K562 (cell line): ENCODE data around the gene SRF. TPM values are rescaled to one million over a fixed set of nuclear protein-coding genes. Genes with fewer than 3 reads are reported as not detected.

ENCODE experiments used
- ADNP ChIP-seq: fragments of 200-800 bp; sonication (Bioruptor generic); IDR thresholded peaks from 2 replicates; pipeline ENCODE4 v1.6.1; 2016; ENCODE audit warnings: missing genetic modification characterization, missing compliant biosample characterization
- BMI1 ChIP-seq: fragments of 150-350 bp; IDR thresholded peaks from 2 replicates; pipeline ENCODE4 v1.6.1; 2014; ENCODE audit warnings: low read length
- CBX2 ChIP-seq: fragments of 200-600 bp; sonication (generic); IDR thresholded peaks from one replicate; pipeline ENCODE4 v1.6.1; 2012; ENCODE audit warnings: mild to moderate bottlenecking, low read length, inconsistent platforms; ENCODE audit not compliant: insufficient read depth, poor library complexity, severe bottlenecking
- FOXP1 ChIP-seq: sonication (generic); formaldehyde crosslinking; IDR thresholded peaks from 2 replicates; pipeline ENCODE4 v1.8.0; 2022; ENCODE audit warnings: mild to moderate bottlenecking, missing genetic modification reagents
- HDAC1 ChIP-seq, 2 experiments: fragments of 450-650 bp; IDR thresholded peaks; 2 replicates each; pipeline ENCODE4 v1.6.1; 2016 to 2017; ENCODE audit warnings: inconsistent platforms in 1 of 2, mild to moderate bottlenecking in 1 of 2, moderate library complexity in 1 of 2
- TSC22D4 ChIP-seq: fragments of 450-650 bp; IDR thresholded peaks from 2 replicates; pipeline ENCODE4 v1.6.1; 2016; ENCODE audit warnings: missing genetic modification characterization, missing biosample characterization, control low read depth
- ZNF165 ChIP-seq: fragments of 250-450 bp; sonication (Bioruptor Pico); IDR thresholded peaks from 2 replicates; pipeline ENCODE4 v1.4.0; 2020; ENCODE audit warnings: borderline replicate concordance
- ZNF282 ChIP-seq: sonication (generic); formaldehyde crosslinking; IDR thresholded peaks from 2 replicates; pipeline ENCODE4 v1.8.1; 2023; ENCODE audit warnings: missing genetic modification reagents
- polyA plus RNA-seq, 8 experiments: library from polyadenylated mRNA; depleted of rRNA in 4 of 8; stranded (reverse) in 5 of 8; unstranded in 3 of 8; fragments of >200 nt; fragmentation: Nextera tagmentation in 2 of 8; fragmentation: Illumina TruSeq in 1 of 8; extraction: Ambion mirVana in 2 of 8; extraction: Trizol in 1 of 8; gene quantifications; 2 replicates each; pipeline versions ENCODE4 v1.2.1 to v1.2.3, GENCODE V29; 2011 to 2014; ENCODE audit warnings: inconsistent platforms in 1 of 8, missing spikeins in 1 of 8
- total RNA-seq, 7 experiments: library from RNA; depleted of rRNA in 6 of 7; stranded (reverse); fragments of >200 nt in 6 of 7; fragmentation: Illumina TruSeq in 2 of 7; extraction: Trizol in 2 of 7; gene quantifications; 2 replicates each; pipeline versions ENCODE4 v1.2.1 to v1.2.3, GENCODE V29; 2011 to 2021; ENCODE audit warnings: low replicate concordance in 1 of 7
- TF ChIP-seq, protein P1 (sequence below): fragments of 450-650 bp; conservative IDR thresholded peaks from 2 replicates; pipeline ENCODE4 v1.6.1; 2016; ENCODE audit warnings: missing genetic modification characterization, low read depth, mild to moderate bottlenecking, control low read depth, missing compliant biosample characterization
- TF ChIP-seq, protein P2 (sequence below), 2 experiments: fragments of 150-350 bp in 1 of 2; IDR thresholded peaks; 2 replicates each; pipeline ENCODE4 v1.6.1; 2012 to 2016; ENCODE audit warnings: low read depth in 2 of 2, low read length in 2 of 2, mild to moderate bottlenecking in 1 of 2, moderate library complexity in 1 of 2
- TF ChIP-seq, protein P3 (sequence below): fragments of 250-450 bp; sonication (Bioruptor Pico); IDR thresholded peaks from 2 replicates; pipeline ENCODE4 v1.4.0; 2020
- TF ChIP-seq, protein P4 (sequence below): sonication (generic); formaldehyde crosslinking; IDR thresholded peaks from 2 replicates; pipeline ENCODE4 v1.8.1; 2022; ENCODE audit warnings: missing genetic modification reagents
- TF ChIP-seq, protein P5 (sequence below): fragments of 450-650 bp; formaldehyde crosslinking; IDR thresholded peaks from 2 replicates; pipeline ENCODE4 v1.4.0; 2020; ENCODE audit warnings: mild to moderate bottlenecking, moderate library complexity

The SRF gene
- total and polyA plus RNA-seq, 9 of the 15 experiments (the other 6 are each of a cell fraction or from before 2014, with no cell fraction given) = 2.5 to 37.0 (median 24.6) TPM

DNA sequence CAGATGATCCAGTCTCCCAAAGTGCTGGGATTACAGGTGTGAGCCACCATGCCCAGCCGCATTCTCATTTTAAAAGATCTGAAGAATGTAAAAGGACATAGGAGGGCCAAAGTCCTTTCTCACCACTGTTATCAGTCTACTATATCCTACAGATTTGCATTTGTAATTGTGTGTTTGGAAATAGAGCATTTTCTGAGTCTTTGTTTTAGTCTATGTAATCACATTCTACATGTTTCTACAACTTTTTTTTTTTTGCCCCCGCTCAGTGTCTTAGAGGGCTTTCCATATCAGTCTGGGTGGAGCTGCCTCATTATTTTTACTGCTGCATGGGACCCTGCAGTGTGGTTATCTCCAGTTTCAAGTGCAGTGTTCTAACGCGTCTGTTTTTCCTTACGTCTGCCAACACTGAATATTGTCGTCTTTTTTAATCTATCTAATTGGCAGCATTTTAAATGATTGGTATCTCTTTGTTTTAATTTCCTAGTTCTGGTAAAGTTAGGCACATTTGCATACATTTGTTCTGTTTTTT lies 18.8 kb downstream of the SRF start (continued):
- TF ChIP-seq, protein P1, sequence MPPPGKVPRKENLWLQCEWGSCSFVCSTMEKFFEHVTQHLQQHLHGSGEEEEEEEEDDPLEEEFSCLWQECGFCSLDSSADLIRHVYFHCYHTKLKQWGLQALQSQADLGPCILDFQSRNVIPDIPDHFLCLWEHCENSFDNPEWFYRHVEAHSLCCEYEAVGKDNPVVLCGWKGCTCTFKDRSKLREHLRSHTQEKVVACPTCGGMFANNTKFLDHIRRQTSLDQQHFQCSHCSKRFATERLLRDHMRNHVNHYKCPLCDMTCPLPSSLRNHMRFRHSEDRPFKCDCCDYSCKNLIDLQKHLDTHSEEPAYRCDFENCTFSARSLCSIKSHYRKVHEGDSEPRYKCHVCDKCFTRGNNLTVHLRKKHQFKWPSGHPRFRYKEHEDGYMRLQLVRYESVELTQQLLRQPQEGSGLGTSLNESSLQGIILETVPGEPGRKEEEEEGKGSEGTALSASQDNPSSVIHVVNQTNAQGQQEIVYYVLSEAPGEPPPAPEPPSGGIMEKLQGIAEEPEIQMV (tag) = no peak
- TF ChIP-seq ADNP (0 out of 2 replicates have a peak, but pooled peaks have one; percentile 35), FOXP1 (CRISPR knock-in tag) (no peak), HDAC1 (IDR thresholded peaks at IDR 0.05) (peak in 1 of 2 experiments; percentile 30; a peak in 1 of 4 replicates), CBX2 (no peak), ZNF282 (CRISPR knock-in tag) (no peak), ZNF165 (CRISPR knock-in tag) (no peak), TSC22D4 (no peak), BMI1 (no peak)
- TF ChIP-seq, protein P2, sequence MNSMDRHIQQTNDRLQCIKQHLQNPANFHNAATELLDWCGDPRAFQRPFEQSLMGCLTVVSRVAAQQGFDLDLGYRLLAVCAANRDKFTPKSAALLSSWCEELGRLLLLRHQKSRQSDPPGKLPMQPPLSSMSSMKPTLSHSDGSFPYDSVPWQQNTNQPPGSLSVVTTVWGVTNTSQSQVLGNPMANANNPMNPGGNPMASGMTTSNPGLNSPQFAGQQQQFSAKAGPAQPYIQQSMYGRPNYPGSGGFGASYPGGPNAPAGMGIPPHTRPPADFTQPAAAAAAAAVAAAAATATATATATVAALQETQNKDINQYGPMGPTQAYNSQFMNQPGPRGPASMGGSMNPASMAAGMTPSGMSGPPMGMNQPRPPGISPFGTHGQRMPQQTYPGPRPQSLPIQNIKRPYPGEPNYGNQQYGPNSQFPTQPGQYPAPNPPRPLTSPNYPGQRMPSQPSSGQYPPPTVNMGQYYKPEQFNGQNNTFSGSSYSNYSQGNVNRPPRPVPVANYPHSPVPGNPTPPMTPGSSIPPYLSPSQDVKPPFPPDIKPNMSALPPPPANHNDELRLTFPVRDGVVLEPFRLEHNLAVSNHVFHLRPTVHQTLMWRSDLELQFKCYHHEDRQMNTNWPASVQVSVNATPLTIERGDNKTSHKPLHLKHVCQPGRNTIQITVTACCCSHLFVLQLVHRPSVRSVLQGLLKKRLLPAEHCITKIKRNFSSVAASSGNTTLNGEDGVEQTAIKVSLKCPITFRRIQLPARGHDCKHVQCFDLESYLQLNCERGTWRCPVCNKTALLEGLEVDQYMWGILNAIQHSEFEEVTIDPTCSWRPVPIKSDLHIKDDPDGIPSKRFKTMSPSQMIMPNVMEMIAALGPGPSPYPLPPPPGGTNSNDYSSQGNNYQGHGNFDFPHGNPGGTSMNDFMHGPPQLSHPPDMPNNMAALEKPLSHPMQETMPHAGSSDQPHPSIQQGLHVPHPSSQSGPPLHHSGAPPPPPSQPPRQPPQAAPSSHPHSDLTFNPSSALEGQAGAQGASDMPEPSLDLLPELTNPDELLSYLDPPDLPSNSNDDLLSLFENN (IDR thresholded peaks at IDR 0.05; ENCODE audit: low read depth in 2 of 2, low read length in 2 of 2) = no peak
- TF ChIP-seq, protein P3, sequence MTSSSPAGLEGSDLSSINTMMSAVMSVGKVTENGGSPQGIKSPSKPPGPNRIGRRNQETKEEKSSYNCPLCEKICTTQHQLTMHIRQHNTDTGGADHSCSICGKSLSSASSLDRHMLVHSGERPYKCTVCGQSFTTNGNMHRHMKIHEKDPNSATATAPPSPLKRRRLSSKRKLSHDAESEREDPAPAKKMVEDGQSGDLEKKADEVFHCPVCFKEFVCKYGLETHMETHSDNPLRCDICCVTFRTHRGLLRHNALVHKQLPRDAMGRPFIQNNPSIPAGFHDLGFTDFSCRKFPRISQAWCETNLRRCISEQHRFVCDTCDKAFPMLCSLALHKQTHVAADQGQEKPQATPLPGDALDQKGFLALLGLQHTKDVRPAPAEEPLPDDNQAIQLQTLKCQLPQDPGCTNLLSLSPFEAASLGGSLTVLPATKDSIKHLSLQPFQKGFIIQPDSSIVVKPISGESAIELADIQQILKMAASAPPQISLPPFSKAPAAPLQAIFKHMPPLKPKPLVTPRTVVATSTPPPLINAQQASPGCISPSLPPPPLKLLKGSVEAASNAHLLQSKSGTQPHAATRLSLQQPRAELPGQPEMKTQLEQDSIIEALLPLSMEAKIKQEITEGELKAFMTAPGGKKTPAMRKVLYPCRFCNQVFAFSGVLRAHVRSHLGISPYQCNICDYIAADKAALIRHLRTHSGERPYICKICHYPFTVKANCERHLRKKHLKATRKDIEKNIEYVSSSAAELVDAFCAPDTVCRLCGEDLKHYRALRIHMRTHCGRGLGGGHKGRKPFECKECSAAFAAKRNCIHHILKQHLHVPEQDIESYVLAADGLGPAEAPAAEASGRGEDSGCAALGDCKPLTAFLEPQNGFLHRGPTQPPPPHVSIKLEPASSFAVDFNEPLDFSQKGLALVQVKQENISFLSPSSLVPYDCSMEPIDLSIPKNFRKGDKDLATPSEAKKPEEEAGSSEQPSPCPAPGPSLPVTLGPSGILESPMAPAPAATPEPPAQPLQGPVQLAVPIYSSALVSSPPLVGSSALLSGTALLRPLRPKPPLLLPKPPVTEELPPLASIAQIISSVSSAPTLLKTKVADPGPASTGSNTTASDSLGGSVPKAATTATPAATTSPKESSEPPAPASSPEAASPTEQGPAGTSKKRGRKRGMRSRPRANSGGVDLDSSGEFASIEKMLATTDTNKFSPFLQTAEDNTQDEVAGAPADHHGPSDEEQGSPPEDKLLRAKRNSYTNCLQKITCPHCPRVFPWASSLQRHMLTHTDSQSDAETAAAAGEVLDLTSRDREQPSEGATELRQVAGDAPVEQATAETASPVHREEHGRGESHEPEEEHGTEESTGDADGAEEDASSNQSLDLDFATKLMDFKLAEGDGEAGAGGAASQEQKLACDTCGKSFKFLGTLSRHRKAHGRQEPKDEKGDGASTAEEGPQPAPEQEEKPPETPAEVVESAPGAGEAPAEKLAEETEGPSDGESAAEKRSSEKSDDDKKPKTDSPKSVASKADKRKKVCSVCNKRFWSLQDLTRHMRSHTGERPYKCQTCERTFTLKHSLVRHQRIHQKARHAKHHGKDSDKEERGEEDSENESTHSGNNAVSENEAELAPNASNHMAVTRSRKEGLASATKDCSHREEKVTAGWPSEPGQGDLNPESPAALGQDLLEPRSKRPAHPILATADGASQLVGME (CRISPR knock-in tag) = no peak
- TF ChIP-seq, protein P4, sequence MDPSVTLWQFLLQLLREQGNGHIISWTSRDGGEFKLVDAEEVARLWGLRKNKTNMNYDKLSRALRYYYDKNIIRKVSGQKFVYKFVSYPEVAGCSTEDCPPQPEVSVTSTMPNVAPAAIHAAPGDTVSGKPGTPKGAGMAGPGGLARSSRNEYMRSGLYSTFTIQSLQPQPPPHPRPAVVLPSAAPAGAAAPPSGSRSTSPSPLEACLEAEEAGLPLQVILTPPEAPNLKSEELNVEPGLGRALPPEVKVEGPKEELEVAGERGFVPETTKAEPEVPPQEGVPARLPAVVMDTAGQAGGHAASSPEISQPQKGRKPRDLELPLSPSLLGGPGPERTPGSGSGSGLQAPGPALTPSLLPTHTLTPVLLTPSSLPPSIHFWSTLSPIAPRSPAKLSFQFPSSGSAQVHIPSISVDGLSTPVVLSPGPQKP = no peak
- TF ChIP-seq, protein P5, sequence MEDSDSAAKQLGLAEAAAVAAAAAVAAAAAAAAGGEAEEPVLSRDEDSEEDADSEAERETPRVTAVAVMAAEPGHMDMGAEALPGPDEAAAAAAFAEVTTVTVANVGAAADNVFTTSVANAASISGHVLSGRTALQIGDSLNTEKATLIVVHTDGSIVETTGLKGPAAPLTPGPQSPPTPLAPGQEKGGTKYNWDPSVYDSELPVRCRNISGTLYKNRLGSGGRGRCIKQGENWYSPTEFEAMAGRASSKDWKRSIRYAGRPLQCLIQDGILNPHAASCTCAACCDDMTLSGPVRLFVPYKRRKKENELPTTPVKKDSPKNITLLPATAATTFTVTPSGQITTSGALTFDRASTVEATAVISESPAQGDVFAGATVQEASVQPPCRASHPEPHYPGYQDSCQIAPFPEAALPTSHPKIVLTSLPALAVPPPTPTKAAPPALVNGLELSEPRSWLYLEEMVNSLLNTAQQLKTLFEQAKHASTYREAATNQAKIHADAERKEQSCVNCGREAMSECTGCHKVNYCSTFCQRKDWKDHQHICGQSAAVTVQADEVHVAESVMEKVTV (CRISPR knock-in tag) = no peak
